PC-3 (cell line): ENCODE measurements around the gene PLPPR3.

Experiments
- EZH2 ChIP-seq: fragments of 300-600 bp; sonication (generic); IDR thresholded peaks from one replicate; pipeline ENCODE4 v1.6.1; 2017; ENCODE audit warnings: antibody characterized with exemption, mild to moderate bottlenecking, low read length; ENCODE audit not compliant: unreplicated experiment
- TF ChIP-seq, protein P1 (sequence below): fragments of 300-600 bp; sonication (generic); conservative IDR thresholded peaks from 2 replicates; pipeline ENCODE4 v1.5.1; 2017; ENCODE audit warnings: antibody characterized with exemption, low read depth, mild to moderate bottlenecking, low read length

DNA sequence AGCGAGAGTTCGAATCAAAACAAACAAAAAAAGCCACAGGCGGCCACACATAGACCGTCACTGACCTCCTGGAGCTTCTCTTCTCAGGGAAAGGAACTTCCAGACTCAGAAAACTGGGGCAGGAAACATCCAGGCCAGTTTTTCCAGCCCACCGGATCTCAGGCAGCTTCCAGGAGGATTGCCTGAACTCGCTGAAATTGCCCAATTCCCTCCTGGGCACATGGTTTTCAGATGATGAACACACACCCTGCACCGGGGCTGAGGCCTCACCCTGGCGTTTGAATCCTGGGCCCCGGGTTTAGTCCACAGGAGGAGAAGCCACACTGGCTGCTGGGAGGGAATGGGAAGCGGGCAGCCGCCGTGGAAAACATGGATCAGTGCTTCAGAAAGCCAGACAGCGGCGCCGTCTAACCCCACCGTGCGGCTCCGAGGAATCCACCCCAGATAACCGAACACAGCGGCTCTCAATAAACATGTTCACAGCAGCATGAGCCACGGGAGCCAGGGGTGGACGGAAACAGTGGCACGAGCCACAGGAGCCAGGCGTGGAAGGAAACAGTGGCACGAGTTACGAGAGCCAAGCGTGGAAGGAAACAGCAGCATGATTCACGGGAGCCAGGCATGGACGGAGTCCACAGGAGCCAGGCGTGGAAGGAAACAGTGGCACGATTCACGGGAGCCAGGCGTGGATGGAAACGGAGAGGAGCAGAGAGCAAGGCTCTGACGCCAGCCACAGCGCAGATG is 42.7 kb downstream of the PLPPR3 start:
- TF ChIP-seq, protein P1, sequence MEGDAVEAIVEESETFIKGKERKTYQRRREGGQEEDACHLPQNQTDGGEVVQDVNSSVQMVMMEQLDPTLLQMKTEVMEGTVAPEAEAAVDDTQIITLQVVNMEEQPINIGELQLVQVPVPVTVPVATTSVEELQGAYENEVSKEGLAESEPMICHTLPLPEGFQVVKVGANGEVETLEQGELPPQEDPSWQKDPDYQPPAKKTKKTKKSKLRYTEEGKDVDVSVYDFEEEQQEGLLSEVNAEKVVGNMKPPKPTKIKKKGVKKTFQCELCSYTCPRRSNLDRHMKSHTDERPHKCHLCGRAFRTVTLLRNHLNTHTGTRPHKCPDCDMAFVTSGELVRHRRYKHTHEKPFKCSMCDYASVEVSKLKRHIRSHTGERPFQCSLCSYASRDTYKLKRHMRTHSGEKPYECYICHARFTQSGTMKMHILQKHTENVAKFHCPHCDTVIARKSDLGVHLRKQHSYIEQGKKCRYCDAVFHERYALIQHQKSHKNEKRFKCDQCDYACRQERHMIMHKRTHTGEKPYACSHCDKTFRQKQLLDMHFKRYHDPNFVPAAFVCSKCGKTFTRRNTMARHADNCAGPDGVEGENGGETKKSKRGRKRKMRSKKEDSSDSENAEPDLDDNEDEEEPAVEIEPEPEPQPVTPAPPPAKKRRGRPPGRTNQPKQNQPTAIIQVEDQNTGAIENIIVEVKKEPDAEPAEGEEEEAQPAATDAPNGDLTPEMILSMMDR, result no peak
- no peak for TF ChIP-seq EZH2
